HG03354 (cell line): ENCODE measurements around the gene AVPR1B.

Experiments
- ATAC-seq: cut with Tn5 transposase; IDR thresholded peaks from one replicate; pipeline ENCODE4 v1.9.1; 2021; ENCODE audit warnings: mild to moderate bottlenecking; ENCODE audit not compliant: unreplicated experiment, poor library complexity, severe bottlenecking

The AVPR1B gene, protein sequence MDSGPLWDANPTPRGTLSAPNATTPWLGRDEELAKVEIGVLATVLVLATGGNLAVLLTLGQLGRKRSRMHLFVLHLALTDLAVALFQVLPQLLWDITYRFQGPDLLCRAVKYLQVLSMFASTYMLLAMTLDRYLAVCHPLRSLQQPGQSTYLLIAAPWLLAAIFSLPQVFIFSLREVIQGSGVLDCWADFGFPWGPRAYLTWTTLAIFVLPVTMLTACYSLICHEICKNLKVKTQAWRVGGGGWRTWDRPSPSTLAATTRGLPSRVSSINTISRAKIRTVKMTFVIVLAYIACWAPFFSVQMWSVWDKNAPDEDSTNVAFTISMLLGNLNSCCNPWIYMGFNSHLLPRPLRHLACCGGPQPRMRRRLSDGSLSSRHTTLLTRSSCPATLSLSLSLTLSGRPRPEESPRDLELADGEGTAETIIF

DNA sequence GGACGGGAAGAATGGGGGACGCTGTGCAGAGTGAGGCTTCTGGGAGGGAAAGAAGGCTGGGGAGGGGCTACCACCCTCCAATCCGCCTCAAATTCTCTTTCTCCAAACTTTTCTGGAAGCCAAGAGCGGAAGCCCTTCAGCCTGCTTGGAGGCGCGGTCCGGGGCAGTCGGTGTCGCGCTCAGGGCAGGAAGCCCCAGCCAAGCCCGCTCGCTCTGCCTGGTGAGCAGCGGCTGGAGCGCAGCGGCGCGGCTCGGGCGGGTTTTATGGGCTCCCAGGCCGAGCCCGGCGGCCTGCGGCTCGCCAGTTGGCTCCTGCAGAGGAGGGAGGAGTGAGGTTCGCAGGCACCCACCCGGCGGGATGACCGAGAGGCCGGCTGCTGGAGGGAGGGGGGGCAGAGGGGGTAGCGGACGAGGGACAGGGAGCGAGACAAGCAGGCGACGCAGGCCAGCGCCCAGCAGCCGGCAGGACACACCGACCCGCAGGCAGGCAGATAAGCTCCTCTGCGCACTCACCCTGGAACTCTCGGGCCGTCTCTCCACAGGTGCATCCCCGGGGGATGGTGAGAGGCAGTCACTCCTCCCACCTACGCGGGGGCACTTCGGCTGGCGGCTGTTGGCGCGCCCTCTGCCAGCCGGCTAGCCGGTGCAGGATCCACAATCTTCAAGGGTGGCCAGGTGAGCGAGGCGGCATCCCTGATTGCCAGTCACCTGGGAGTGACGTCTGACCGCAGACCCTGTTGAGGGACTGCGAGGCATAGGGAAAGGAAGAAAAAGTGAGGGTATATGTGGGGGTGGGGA lies at the start of gene AVPR1B:
Gene AVPR1B (minus strand): TSS at position 238 of the 798 bp plus-strand sequence. CDS start 498 bp downstream, outside the sequence.
- no peak for ATAC-seq

DNA sequence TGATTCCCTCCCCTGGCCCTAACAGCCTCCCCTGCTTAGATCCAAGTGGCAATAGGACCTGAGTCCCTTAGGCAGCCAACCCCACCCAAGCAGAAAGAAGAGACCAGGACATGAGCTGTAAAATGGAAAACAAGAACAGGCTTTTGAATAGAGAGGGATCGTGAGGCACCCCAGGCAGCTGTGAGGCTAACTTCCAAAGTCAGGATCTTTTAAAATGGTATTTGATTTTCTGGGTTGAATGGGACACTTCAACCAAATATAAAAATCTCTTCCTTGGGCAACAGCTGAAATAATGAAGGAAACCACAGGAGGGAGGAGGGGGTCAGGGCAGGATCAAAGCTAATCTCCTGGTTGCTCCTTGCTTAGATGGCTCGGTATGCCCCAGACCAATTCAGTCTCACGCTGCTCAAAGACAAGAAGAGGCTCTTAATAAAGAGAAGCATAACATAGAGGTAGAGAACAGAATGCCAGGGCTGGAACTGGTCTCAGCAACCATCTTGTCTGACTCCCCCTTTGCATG lies 28.6 kb upstream of the AVPR1B start:
- no peak for ATAC-seq

DNA sequence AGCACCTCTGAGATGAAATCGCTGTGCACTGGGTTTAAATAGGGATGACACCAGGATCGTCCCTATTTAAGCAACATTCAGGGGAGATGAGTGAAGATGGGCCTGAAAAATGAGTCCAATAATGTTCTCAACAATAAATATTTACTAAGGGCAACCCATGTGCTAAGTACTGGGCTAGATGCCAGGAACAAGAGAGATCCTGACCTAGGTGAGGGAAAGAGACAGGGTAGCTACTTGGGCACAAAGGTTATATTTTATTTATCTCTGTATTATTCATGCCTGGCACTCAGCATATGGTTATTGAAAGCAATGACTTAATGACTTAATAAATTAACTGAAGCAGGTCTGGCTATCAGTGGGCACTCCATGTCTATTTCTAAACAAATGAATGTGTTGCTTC lies 27.4 kb upstream of the AVPR1B start:
- no peak for ATAC-seq

DNA sequence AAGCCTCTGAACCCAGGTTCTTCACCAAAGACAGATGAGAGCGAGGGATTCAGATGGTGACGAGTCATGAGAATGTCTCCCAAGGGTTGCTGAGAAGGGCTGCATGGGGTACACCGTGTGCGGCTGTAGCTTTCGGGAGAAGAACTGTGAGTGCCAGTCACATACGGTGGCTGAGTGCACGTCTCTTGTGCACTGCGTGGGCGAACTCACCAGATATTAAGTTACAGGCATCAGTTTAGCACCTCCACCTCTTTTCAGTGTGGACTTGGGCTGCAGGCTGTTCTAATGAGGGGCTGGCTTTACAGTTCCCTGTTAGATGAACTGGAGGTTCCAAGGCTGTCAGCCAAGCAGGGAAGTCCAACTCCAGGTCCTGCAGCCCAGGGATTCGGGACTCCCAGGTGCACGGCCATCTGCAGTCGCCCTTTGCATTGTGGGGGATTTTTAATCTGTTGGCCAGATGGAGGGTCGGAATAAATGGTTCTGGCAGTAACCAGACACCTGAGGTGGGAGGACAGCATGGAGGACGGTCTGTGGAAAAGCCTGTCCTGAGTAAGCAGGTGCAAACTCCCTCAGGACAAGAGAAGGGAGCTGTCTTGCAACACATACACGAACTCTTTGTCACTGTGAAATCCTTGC lies 26.5 kb upstream of the AVPR1B start:
- no peak for ATAC-seq

DNA sequence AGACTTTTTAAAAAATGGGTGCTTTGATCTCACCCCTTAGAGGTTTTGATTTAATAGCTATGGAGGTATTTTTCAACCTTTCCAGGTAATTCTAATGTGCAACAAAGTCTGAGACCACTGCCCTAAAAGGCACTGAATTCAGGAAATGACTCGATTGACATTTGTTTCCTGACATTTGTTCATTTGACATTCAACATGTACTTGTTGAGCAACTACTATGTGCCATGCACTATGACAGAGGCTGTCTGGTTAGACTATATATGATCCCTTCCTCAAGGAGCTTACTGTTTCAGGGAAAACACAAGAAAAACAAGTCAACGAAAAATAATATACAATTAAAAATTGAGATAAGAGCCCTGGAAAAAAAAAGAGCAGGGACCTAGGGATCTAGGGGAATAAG lies 25.6 kb upstream of the AVPR1B start:
- no peak for ATAC-seq

DNA sequence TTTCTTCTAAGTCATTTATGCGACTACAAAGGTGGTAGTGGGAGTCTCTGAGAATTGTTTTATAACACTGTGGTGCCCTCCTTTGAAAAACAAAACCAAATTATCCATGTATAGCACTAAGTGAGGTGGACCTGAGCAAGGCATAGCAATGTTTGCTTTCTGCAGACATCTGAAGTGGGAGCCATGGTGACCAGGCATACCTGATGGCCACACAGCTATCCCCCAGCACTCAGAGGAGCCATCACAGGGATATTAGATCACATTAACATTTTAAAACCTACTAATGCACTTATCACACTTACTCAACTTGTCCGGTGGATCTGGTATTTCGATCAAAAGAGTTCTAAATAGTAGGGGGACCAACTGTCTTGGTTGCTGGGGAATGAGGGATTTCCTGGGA lies 24.8 kb upstream of the AVPR1B start:
- no peak for ATAC-seq

DNA sequence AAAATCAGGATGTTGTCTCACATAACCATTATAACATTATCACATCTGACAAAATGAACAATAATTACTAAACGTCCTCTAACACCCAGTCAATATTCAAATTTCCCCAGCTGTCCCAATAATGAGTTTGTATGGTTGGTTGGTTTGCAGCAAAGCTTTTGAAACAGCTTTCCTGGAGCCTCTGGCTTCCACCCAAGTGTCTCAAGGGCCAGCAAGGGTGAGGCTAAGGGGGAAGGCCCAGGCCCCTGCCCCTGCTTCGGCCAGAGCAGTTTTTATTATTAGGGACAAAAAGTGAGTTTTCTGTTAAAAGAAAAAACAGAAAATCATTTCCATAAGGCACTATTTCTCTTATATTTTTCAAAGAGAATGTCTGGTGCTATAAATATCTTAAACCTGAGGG lies 19.1 kb upstream of the AVPR1B start:
- no peak for ATAC-seq

DNA sequence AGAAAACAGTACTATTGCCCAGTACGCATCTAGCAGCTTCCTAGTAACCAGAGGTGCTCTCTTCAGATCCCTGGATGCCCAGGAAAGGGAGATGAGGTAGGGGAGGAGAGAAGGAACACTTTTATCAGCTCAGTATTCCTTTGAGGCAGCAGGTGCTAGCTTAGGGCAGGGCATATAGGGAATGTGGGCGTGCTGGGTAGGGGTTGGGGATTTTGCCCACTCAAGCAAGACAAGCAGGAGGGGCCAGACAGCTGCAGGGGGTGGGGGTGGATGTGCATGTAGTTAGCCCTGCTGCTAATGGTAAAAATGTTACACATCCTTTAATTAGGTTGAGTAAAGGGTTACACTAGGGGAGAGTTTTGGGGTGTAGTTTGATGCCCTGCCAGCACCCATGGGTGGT lies 18.1 kb upstream of the AVPR1B start:
- ATAC-seq = no peak

DNA sequence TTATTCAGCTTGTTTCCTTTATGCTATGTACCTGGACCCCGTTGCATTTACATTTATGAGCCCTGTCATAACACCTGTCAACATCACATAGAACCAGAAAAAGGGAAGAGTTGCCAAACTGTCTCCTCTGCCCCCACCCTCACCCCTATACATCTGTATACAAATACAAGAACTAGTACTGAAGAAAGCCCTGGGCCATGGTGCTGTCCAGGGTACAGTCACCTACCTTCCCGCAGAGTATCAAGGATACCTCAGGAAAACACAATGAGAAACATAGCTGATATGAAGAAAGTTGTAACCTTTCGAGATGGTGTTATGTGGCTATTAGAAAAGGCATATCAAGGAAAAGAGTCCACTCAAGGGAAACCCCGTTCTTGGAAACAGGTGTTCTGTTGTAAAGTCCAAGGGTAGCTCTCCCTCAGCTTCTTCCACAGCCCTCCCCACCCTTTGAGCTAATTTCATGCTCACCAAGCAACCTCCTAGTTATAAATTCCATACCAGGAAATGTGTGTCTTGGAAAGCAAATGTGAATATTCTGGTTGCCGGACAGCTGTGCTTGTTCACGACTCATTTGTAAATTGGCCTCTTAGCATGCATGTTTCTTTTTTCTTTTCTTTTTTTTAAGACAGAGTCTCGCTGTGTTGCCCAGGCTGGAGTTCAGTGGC lies 16.7 kb upstream of the AVPR1B start:
- ATAC-seq = no peak

DNA sequence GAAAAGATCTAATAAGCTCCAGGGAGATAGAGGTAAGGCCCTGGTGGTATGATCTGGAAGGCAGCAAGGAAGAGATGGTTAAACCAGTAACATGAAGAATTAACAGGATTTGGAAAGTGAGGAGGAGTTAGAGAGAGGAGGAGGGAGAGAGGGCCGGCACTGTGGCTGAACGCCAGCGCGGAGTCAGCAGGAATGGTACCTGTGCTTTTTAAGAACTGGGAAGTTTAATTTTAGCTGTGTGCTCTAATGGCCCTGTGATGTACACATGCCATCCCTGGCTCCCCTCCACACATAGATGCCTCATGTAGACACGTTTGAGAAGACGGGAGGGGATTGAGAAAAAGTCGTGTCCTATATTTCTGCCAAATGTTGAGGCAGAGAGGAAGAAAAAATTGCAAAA lies 13.8 kb upstream of the AVPR1B start:
- no peak for ATAC-seq

DNA sequence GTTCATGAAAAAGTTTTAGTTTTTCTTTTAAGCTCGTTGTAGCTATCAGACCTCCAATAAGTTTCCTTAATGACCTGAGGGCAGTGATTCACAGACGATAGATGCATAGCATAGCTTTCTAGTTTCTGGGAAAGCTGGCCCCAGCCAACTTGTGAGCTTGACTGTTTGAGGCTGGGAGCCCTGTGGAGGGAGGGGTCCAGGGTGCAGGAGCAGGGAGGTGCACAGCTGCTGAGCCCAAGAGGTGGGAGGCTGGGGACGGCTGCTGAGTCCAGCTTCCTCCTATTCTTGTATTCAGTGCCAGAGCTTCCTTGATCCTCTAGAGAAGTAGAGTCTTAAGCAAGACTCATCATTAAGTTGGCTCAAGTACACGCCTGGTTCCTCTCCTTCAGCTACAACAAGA lies 11.0 kb upstream of the AVPR1B start:
- ATAC-seq = no peak

DNA sequence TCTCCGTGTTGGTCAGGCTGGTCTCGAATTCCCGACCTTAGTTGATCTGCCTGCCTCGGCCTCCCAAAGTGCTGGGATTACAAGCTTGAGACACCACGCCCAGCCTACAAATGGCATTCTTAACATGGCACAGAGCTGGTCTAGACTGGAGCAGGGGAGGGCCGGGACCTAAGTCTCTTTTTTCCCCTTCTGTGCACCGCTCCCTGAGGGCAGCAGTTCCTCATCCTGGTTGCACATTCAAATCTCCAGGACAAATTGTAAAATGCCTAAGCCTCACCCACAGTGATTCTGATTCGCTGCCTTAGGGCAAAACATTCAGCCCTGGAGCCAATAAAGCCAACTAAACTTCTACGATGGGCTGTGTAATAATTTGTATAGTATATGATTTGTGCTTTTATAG lies 10.1 kb upstream of the AVPR1B start:
- ATAC-seq = no peak

DNA sequence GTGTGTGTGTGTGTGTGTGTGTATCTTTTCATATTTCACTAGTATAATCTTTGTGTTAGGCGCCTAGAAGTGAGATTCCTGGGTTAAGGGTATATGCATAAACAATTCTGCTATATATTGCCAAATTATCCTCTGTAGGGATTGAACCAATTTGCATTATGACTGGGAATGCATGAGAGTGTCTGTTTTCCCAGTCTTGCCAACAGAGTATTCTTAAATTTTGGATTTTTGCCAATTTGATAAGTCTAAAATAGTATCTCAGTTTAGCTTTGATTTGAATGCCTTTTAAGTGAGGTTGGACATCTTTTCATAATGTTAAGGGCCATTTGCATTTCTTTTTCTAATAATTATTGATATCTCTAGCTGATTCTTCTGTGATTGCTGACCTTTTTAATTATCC lies 8.2 kb upstream of the AVPR1B start:
- no peak for ATAC-seq

DNA sequence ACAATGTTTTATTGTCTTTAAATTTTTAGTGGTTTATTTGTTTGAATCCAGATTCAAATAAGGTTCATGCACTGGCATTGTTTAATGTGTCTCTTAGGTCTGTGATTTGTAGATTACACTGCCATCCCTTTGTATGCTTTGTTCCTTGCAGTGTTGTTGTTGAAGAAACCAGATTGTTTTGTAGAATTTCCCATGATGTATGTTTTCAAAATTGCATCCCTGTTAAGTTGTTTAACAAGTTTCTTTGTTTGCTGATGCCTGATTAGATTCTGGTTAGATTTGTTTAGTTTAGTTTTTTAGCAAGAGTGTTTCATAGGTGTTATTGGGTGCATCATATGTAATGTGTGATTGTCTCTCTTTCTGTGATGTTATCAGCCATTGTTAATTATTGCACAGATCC lies 5.5 kb upstream of the AVPR1B start:
- no peak for ATAC-seq

DNA sequence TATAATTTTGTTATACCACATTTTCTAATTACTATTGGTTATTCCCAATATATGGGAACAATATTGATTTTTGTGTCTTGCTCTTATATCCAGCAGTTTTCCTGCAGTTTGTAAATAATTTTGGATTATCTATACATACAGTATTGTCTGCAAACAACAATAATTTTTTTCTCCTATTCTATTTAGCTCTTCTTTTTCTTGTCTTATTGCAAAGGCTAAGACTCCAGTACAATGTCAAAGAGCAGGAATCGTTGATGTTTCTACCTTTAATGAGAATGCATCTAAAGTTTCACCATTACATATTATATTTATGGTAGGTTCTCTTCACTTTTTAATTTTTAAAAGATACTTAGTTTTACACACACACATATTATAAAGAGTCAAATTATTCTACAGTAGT lies 4.1 kb upstream of the AVPR1B start:
- no peak for ATAC-seq

DNA sequence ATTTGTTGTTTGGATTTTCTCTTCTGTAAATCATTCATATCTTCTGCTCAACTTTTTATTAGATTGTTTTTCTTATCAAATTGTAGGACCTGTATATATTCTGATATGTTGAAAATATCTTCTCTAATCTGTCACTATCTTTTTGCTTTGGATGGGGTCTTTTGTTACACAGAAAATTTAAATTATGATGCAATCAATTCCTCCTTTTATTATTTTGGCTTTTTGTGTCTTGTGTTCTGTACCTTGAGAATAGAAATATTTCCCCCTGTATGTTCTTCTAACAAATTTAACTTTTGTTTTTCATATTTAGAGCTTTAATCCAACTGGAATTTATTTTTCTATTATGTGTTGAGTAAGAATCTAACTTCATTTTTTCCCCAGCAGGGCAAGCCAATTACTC lies 3.2 kb upstream of the AVPR1B start:
- no peak for ATAC-seq

DNA sequence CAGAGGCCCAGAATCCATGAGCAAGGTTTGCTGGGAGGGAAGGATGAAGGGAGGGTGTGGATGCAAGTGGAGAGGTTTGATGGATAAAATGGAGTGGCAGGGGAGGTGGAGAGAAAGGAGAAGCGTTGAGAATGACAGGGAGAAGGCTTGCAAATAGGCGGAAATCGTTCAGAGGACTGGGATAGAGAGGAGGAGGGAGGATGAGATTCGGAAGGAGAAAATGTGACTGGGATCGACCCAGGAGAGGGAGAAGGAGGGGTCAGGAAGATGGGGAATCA lies 376 bp downstream of the AVPR1B start:
- ATAC-seq = no peak

DNA sequence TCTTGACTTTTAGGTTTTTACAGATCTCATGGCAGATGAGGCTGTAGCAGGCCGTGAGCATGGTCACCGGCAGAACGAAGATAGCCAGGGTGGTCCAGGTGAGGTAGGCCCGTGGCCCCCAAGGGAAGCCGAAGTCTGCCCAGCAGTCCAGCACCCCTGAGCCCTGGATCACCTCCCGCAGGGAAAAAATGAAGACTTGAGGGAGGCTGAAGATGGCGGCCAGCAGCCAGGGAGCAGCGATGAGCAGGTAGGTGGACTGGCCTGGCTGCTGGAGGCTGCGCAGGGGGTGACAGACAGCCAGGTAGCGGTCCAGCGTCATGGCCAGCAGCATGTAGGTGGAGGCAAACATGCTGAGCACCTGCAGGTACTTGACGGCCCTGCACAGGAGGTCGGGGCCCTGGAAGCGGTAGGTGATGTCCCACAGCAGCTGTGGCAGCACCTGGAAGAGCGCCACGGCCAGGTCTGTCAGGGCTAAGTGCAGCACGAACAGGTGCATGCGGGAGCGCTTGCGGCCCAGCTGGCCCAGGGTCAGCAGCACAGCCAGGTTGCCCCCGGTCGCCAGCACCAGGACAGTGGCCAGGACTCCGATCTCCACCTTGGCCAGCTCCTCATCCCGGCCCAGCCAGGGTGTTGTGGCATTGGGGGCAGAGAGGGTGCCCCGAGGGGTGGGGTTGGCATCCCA lies 856 bp downstream of the AVPR1B start:
- no peak for ATAC-seq

DNA sequence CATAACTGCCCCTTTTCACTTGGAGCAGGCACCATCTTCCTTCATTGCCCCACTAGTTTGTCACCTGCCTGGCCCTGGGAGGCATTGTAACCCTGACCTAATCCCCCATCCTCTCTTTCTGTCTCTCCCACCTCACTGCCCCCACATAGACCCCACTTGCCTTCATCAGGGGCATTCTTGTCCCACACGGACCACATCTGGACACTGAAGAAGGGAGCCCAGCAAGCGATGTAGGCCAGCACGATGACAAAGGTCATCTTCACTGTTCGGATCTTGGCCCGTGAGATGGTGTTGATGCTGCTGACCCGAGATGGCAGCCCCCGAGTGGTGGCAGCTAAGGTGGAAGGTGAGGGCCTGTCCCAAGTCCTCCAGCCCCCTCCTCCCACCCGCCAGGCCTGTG lies 1.4 kb downstream of the AVPR1B start:
- no peak for ATAC-seq
